Caco-2 (cell line): ENCODE measurements around the gene BYSL. TPM values are rescaled to one million over a fixed set of nuclear protein-coding genes. Genes with fewer than 3 reads are reported as not detected.

Experiments used
- Bru-seq: library from RNA; stranded (reverse); fragments of 400-500 nt; gene quantifications from one replicate; lab custom pipeline; 2021; lab: Mats Ljungman, UMichigan
- BruChase-seq, 2 experiments: library from RNA; stranded (reverse); fragments of 400-500 nt; gene quantifications; one replicate each; lab custom pipeline; 2021; lab: Mats Ljungman, UMichigan
- BruUV-seq: library from RNA; stranded (reverse); fragments of 400-500 nt; replicated peaks from 2 replicates; lab custom pipeline; 2021; lab: Mats Ljungman, UMichigan
- CTCF ChIA-PET: fragments of 300-600 bp; sonication (Branson Sonifier 250); formaldehyde crosslinking; loops from one replicate; lab custom pipeline; 2022; ENCODE audit warnings: antibody characterized with exemption; lab: Charles Lee
- POLR2A ChIA-PET: fragments of 300-600 bp; sonication (Branson Sonifier 250); formaldehyde crosslinking; loops from one replicate; lab custom pipeline; 2022; ENCODE audit warnings: antibody characterized with exemption; lab: Charles Lee
- DNase-seq, 2 experiments: peaks; one replicate each; pipeline versions ENCODE4 v3.0.0 to v3.0.0-alpha.2; 2020 to 2022
- H3K27me3 ChIP-seq: replicated peaks from 2 replicates; pipeline ENCODE4 v1.6.0; 2011; ENCODE audit warnings: low read length; ENCODE audit not compliant: control insufficient read depth, insufficient read depth
- H3K36me3 ChIP-seq: 2 replicates; pipeline ENCODE4 v1.5.1; 2011; ENCODE audit warnings: low read length; ENCODE audit not compliant: control insufficient read depth, insufficient read depth
- H3K4me1 ChIP-seq: fragments of 250-450 bp; sonication (Bioruptor Pico); 2 replicates; pipeline ENCODE4 v1.5.1; 2020; ENCODE audit warnings: mild to moderate bottlenecking
- H3K4me3 ChIP-seq: 2 replicates; pipeline ENCODE4 v1.5.1; 2011; ENCODE audit warnings: low read depth, mild to moderate bottlenecking, control low read depth, low read length
- H3K9me3 ChIP-seq: fragments of 250-450 bp; sonication (Bioruptor Pico); 2 replicates; pipeline ENCODE4 v1.5.1; 2020; ENCODE audit warnings: mild to moderate bottlenecking, moderate library complexity
- H3K27ac Mint-ChIP-seq: one replicate; pipeline ENCODE4 v1.8.0; 2022; ENCODE audit warnings: mixed read lengths; ENCODE audit not compliant: unreplicated experiment
- H3K27me3 Mint-ChIP-seq: one replicate; pipeline ENCODE4 v1.8.0; 2022; ENCODE audit warnings: mixed read lengths; ENCODE audit not compliant: insufficient read depth, unreplicated experiment
- H3K36me3 Mint-ChIP-seq: one replicate; pipeline ENCODE4 v1.8.0; 2022; ENCODE audit warnings: mild to moderate bottlenecking, mixed read lengths; ENCODE audit not compliant: insufficient read depth, unreplicated experiment
- H3K4me1 Mint-ChIP-seq: one replicate; pipeline ENCODE4 v1.8.0; 2022; ENCODE audit warnings: low read depth, mixed read lengths; ENCODE audit not compliant: unreplicated experiment
- H3K4me3 Mint-ChIP-seq: one replicate; pipeline ENCODE4 v1.8.0; 2022; ENCODE audit warnings: mild to moderate bottlenecking, moderate library complexity, mixed read lengths; ENCODE audit not compliant: unreplicated experiment
- H3K9me3 Mint-ChIP-seq: one replicate; pipeline ENCODE4 v1.8.0; 2022; ENCODE audit warnings: mixed read lengths; ENCODE audit not compliant: unreplicated experiment
- intact Hi-C: fragments of 100-400 bp; cut with micrococcal nuclease; formaldehyde crosslinking; loops from one replicate; pipeline ENCODE4 v1.10.0; 2022; ENCODE audit not compliant: unreplicated experiment
- long read RNA-seq: library from polyadenylated mRNA; stranded (forward); transcript quantifications from one replicate; pipeline ENCODE4 v2.0.0, GENCODE V29; 2022
- total RNA-seq: library from RNA; stranded (reverse); gene quantifications from 2 replicates; pipeline ENCODE4 v1.2.3, GENCODE V29; 2022
- TF ChIP-seq, protein P1 (sequence below), 2 experiments: fragments of 200-600 bp in 1 of 2; IDR thresholded peaks; 1 replicate in 1 of 2; 2 replicates in 1 of 2; pipeline versions ENCODE4 v1.5.1 to v1.8.0; 2011 to 2022; ENCODE audit warnings: antibody characterized with exemption in 1 of 2, control low read depth in 1 of 2, inconsistent platforms in 1 of 2, low read depth in 1 of 2, low read length in 1 of 2, mild to moderate bottlenecking in 1 of 2, moderate library complexity in 1 of 2; ENCODE audit not compliant: insufficient read depth in 1 of 2, severe bottlenecking in 1 of 2, unreplicated experiment in 1 of 2

Gene BYSL, protein sequence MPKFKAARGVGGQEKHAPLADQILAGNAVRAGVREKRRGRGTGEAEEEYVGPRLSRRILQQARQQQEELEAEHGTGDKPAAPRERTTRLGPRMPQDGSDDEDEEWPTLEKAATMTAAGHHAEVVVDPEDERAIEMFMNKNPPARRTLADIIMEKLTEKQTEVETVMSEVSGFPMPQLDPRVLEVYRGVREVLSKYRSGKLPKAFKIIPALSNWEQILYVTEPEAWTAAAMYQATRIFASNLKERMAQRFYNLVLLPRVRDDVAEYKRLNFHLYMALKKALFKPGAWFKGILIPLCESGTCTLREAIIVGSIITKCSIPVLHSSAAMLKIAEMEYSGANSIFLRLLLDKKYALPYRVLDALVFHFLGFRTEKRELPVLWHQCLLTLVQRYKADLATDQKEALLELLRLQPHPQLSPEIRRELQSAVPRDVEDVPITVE
- total RNA-seq (42.6 and 45.9 TPM in 2 replicates), Bru-seq, nascent RNA (percentile 87 among the genes with signal in this experiment), BruChase-seq, experiment 1, labeled RNA remaining after a 2-hour chase (percentile 84 among the genes with signal in this experiment), BruChase-seq, experiment 2, labeled RNA remaining after a 6-hour chase (percentile 76 among the genes with signal in this experiment)
- long read RNA-seq, transcript BYSL-201 (7 exons, 2,029 nt): major isoform, 17 of 19 reads
- long read RNA-seq, partial matches to known transcripts: 1 of 19 reads
- long read RNA-seq, other reads (novel, unspliced or antisense): 1 of 19 reads

DNA sequence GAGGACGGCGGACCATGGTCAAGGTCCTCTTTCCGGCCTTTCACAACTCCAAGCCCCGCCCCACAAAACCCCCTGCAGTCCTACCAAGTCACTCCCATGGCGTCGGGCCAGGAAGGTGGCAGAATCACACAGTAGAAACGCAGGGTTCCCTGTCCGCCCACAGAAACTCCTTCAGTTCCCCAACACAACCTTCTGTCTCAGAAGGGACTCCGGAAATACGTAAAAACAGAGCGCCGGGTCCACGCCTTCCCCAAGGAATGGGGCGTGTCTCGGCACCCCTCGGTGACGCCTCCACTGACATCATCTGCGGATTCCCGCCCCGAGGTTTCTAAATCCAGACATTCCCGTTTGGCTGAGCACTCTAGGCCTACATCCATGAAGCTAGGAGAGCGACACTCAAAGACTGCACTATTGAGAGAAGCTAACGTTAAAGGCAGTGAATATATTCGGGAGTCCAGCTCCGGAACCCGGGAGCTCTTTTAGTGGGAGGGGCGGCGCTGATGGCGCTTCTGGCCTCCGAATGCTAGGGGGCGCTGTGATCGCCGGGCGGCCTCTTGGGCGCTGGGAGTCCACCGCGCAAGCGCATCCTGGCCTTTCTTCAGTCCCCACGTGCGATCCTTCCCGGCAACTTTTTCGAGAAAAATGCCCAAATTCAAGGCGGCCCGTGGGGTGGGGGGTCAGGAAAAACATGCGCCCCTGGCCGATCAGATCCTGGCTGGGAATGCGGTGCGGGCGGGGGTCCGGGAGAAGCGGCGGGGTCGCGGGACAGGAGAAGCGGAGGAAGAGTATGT is at the start of gene BYSL, which contains the start of gene MED20:
TSS of gene BYSL (plus strand) at position 579 of the 791 bp plus-strand sequence. CDS start at position 643, 64 bp downstream.
TSS of gene MED20 (minus strand) at position 219 of the 791 bp plus-strand sequence. CDS start at position 98, 121 bp downstream.
- DNase-seq: peak; percentile 92
- BruUV-seq: no TSS peak
- Mint-ChIP-seq H3K27me3 (no peaks in the 10 kb centered on the region), H3K4me1 (peaks cover 19% of the 10 kb centered on the region), H3K27ac (peak within 1 kb of the TSS; percentile 98), H3K4me3 (peak within 1 kb of the TSS; percentile 88), H3K36me3 (peaks cover 53% of the 10 kb centered on the region), H3K9me3 (no peaks in the 10 kb centered on the region)
- no peaks in the 10 kb centered on the region for H3K9me3 ChIP-seq
- ChIA-PET POLR2A (interaction anchor here (0.5 to 2.0 kb wide), 11 partner anchors 15 to 707 kb away, joined by 3 to 26 read pairs (median 7); partner anchors contain the start of genes C6orf132, CCND3, FRS3 and TOMM6), CTCF (interaction anchor here (0.5 to 2.2 kb wide), 24 partner anchors 12 to 643 kb away, joined by 3 to 23 read pairs (median 4); partner anchors contain the start of genes CCND3, FRS3, TAF8 and TOMM6)
- intact Hi-C loops: loop anchor here (1.0 to 5.0 kb wide), 7 partner anchors 15 to 134 kb away; partner anchors contain the start of genes CCND3, TOMM6 and USP49
- TF ChIP-seq, protein P1, sequence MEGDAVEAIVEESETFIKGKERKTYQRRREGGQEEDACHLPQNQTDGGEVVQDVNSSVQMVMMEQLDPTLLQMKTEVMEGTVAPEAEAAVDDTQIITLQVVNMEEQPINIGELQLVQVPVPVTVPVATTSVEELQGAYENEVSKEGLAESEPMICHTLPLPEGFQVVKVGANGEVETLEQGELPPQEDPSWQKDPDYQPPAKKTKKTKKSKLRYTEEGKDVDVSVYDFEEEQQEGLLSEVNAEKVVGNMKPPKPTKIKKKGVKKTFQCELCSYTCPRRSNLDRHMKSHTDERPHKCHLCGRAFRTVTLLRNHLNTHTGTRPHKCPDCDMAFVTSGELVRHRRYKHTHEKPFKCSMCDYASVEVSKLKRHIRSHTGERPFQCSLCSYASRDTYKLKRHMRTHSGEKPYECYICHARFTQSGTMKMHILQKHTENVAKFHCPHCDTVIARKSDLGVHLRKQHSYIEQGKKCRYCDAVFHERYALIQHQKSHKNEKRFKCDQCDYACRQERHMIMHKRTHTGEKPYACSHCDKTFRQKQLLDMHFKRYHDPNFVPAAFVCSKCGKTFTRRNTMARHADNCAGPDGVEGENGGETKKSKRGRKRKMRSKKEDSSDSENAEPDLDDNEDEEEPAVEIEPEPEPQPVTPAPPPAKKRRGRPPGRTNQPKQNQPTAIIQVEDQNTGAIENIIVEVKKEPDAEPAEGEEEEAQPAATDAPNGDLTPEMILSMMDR (IDR thresholded peaks at IDR 0.05; ENCODE audit: insufficient read depth in 1 of 2, low read depth in 1 of 2, low read length in 1 of 2, severe bottlenecking in 1 of 2, unreplicated experiment in 1 of 2): peak; percentile 94 to 95
- H3K4me3 ChIP-seq: peak within 1 kb of the TSS; percentile 98
- no peaks in the 10 kb centered on the region for H3K27me3 ChIP-seq
- peaks cover 9% of the 10 kb centered on the region; the same call in 1 of the 2 replicates for H3K4me1 ChIP-seq
- peaks cover 4% of the 10 kb centered on the region for H3K36me3 ChIP-seq

DNA sequence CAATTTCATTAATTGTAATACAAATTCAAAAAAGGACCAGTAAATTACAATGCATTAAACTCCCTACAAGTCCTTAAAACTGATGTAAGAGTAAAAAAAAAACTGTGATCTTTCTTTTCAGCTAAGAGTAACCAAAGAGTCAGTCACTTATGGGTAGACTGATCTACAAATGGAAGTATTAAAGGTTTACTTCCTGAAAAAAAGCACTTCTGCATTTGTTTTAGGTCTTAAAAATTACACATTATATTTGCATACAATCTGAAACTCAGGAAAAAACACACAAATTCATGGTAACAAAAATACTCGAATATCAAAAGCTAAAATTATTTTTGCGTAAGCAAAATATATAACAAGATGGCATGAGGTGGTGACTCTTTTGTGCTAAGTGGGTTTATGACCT is 49.6 kb upstream of the BYSL start:
- Histone ChIP-seq H3K27me3 (no peaks in the 10 kb centered on the region), H3K4me1 (no peaks in the 10 kb centered on the region), H3K36me3 (no peaks in the 10 kb centered on the region), H3K4me3 (no peak overlapping the region), H3K9me3 (no peaks in the 10 kb centered on the region)
- H3K4me1 Mint-ChIP-seq: no peaks in the 10 kb centered on the region
- intact Hi-C loops: no loop called here
- CTCF ChIA-PET: no interaction called here
- POLR2A ChIA-PET: interaction anchor here (0.6 kb wide), 1 partner anchor 11 kb away, joined by 3 read pairs; no protein-coding TSS in a partner anchor
- TF ChIP-seq, protein P1 (IDR thresholded peaks at IDR 0.05; ENCODE audit: insufficient read depth in 1 of 2, low read depth in 1 of 2, low read length in 1 of 2, severe bottlenecking in 1 of 2, unreplicated experiment in 1 of 2): no peak
- no peak overlapping the region for H3K27ac Mint-ChIP-seq
- no peak for DNase-seq
- no TSS peak for BruUV-seq
- peaks cover 6% of the 10 kb centered on the region for H3K36me3 Mint-ChIP-seq
- H3K27me3 Mint-ChIP-seq: no peaks in the 10 kb centered on the region
- H3K4me3 Mint-ChIP-seq: no peak overlapping the region
- H3K9me3 Mint-ChIP-seq: no peaks in the 10 kb centered on the region
